Measurements from ENCODE around the gene MROH2B. TPM values are rescaled to one million over a fixed set of nuclear protein-coding genes. Genes with fewer than 3 reads are reported as not detected.

MROH2B gene
- total RNA-seq, 1 experiment from 2014 or later = not detected

- TF ChIP-seq CTCF (IDR thresholded peaks at IDR 0.05; ENCODE audit: unreplicated experiment) = no peak
- Mint-ChIP-seq H3K27me3 (ENCODE audit: insufficient read depth, unreplicated experiment) (no peaks in the 10 kb centered on the region), H3K36me3 (ENCODE audit: insufficient read depth, unreplicated experiment) (no peaks in the 10 kb centered on the region), H3K4me3 (ENCODE audit: unreplicated experiment) (no peak overlapping the region), H3K4me1 (ENCODE audit: insufficient read depth, unreplicated experiment) (no peaks in the 10 kb centered on the region), H3K27ac (ENCODE audit: low read depth, unreplicated experiment) (no peak overlapping the region), H3K9me3 (ENCODE audit: unreplicated experiment) (peaks cover 14% of the 10 kb centered on the region)
- no peak for DNase-seq (ENCODE audit: unreplicated experiment)
- intact Hi-C loops (cut with micrococcal nuclease) = no loop called here
- BruUV-seq (replicated peaks) = no TSS peak
- CTCF ChIA-PET = no interaction called here
- POLR2A ChIA-PET = interaction anchor here (0.8 kb wide), 1 partner anchor 1793 kb away, joined by 3 read pairs; no protein-coding TSS in a partner anchor
Observed at GRCh38 chr5:40960037-40960436, 111.1 kb downstream of the MROH2B start.

GRCh38 chr5:40958811-40959210 lies 112.3 kb downstream of the MROH2B start:
- no peak for TF ChIP-seq CTCF (IDR thresholded peaks at IDR 0.05; ENCODE audit: unreplicated experiment)
- no TSS peak for BruUV-seq (replicated peaks)
- no peak overlapping the region for H3K27ac Mint-ChIP-seq (ENCODE audit: low read depth, unreplicated experiment)
- intact Hi-C loops (cut with micrococcal nuclease) = no loop called here
- no peak overlapping the region for H3K4me3 Mint-ChIP-seq (ENCODE audit: unreplicated experiment)
- POLR2A ChIA-PET = no interaction called here
- DNase-seq (ENCODE audit: unreplicated experiment) = no peak
- peaks cover 14% of the 10 kb centered on the region for H3K9me3 Mint-ChIP-seq (ENCODE audit: unreplicated experiment)
- no peaks in the 10 kb centered on the region for H3K27me3 Mint-ChIP-seq (ENCODE audit: insufficient read depth, unreplicated experiment)
- no peaks in the 10 kb centered on the region for H3K36me3 Mint-ChIP-seq (ENCODE audit: insufficient read depth, unreplicated experiment)
- H3K4me1 Mint-ChIP-seq (ENCODE audit: insufficient read depth, unreplicated experiment) = no peaks in the 10 kb centered on the region
- CTCF ChIA-PET = no interaction called here

GRCh38 chr5:40957048-40957447 lies 114.1 kb downstream of the MROH2B start:
- no peak for DNase-seq (ENCODE audit: unreplicated experiment)
- H3K27ac Mint-ChIP-seq (ENCODE audit: low read depth, unreplicated experiment) = no peak overlapping the region
- no TSS peak for BruUV-seq (replicated peaks)
- POLR2A ChIA-PET = no interaction called here
- H3K4me3 Mint-ChIP-seq (ENCODE audit: unreplicated experiment) = no peak overlapping the region
- CTCF ChIA-PET = no interaction called here
- intact Hi-C loops (cut with micrococcal nuclease) = no loop called here
- H3K27me3 Mint-ChIP-seq (ENCODE audit: insufficient read depth, unreplicated experiment) = no peaks in the 10 kb centered on the region
- H3K9me3 Mint-ChIP-seq (ENCODE audit: unreplicated experiment) = peaks cover 14% of the 10 kb centered on the region
- H3K4me1 Mint-ChIP-seq (ENCODE audit: insufficient read depth, unreplicated experiment) = no peaks in the 10 kb centered on the region
- no peaks in the 10 kb centered on the region for H3K36me3 Mint-ChIP-seq (ENCODE audit: insufficient read depth, unreplicated experiment)
- no peak for TF ChIP-seq CTCF (IDR thresholded peaks at IDR 0.05; ENCODE audit: unreplicated experiment)

GRCh38 chr5:40955313-40955712 lies 115.8 kb downstream of the MROH2B start:
- Mint-ChIP-seq H3K4me1 (ENCODE audit: insufficient read depth, unreplicated experiment) (no peaks in the 10 kb centered on the region), H3K27me3 (ENCODE audit: insufficient read depth, unreplicated experiment) (no peaks in the 10 kb centered on the region), H3K4me3 (ENCODE audit: unreplicated experiment) (no peak overlapping the region), H3K27ac (ENCODE audit: low read depth, unreplicated experiment) (no peak overlapping the region), H3K9me3 (ENCODE audit: unreplicated experiment) (peaks cover 14% of the 10 kb centered on the region), H3K36me3 (ENCODE audit: insufficient read depth, unreplicated experiment) (no peaks in the 10 kb centered on the region)
- BruUV-seq (replicated peaks) = no TSS peak
- DNase-seq (ENCODE audit: unreplicated experiment) = no peak
- intact Hi-C loops (cut with micrococcal nuclease) = no loop called here
- ChIA-PET CTCF (no interaction called here), POLR2A (no interaction called here)
- TF ChIP-seq CTCF (IDR thresholded peaks at IDR 0.05; ENCODE audit: unreplicated experiment) = no peak

Other genes starting within 250 kb of the MROH2B start
- 2,063 and 2,180 TPM in 2 replicates for gene RPL37, start 236.1 kb downstream of the MROH2B start, total RNA-seq (2022)
- gene CARD6, start 230.0 kb downstream of the MROH2B start, total RNA-seq (2022) = 5.6 and 6.6 TPM in 2 replicates
- gene C7, start 161.8 kb downstream of the MROH2B start, total RNA-seq (2022) = not detected in 2 replicates
- gene C6, start 142.2 kb upstream of the MROH2B start, total RNA-seq (2022) = not detected in 2 replicates